GM13976 (cell line): ENCODE measurements around the gene PLCB1.

Source experiments
- DNase-seq: peaks from one replicate; pipeline ENCODE4 v3.0.0; 2012; ENCODE audit warnings: low spot score
- CTCF ChIP-seq: IDR thresholded peaks from 2 replicates; pipeline ENCODE4 v1.5.1; 2012; ENCODE audit warnings: borderline replicate concordance, mild to moderate bottlenecking; ENCODE audit not compliant: insufficient read depth; ENCODE audit errors: extremely low read depth, missing control alignments, control extremely low read depth
- in situ Hi-C: fragments of 300-500 bp; cut with MboI; formaldehyde crosslinking; loops from one replicate; pipeline ENCODE4 v1.12.0; 2022; ENCODE audit warnings: low sequenced_read_pairs, mixed read lengths, inconsistent platforms; ENCODE audit not compliant: unreplicated experiment

Gene PLCB1

GRCh38 chr20:8764344-8764962 is 632.4 kb downstream of the PLCB1 start:
- in situ Hi-C loops, result no loop called here

GRCh38 chr20:8766868-8767390 is 634.9 kb downstream of the PLCB1 start:
- no peak for TF ChIP-seq CTCF
- no peak for DNase-seq
- in situ Hi-C loops, result no loop called here

More at GRCh38 chr20:8764344-8764962, 632.4 kb downstream of the PLCB1 start:
- no peak for TF ChIP-seq CTCF
- no peak for DNase-seq

GRCh38 chr20:8774412-8774811 is 642.3 kb downstream of the PLCB1 start:
- DNase-seq, result no peak
- in situ Hi-C loops, result no loop called here
- TF ChIP-seq CTCF, result no peak

- DNase-seq, result no peak
- TF ChIP-seq CTCF, result no peak
- in situ Hi-C loops, result no loop called here
These were observed 645.8 kb downstream of the PLCB1 start for GRCh38 chr20:8777911-8778310.

- DNase-seq, result no peak
- TF ChIP-seq CTCF, result no peak
- in situ Hi-C loops, result no loop called here
These were observed 646.3 kb downstream of the PLCB1 start for GRCh38 chr20:8778387-8778786.

- no peak for TF ChIP-seq CTCF
- in situ Hi-C loops, result no loop called here
- DNase-seq, result no peak
These were observed 648.8 kb downstream of the PLCB1 start for GRCh38 chr20:8780915-8781314.
